Epithelial cell of proximal tubule (primary cell): ENCODE results near the gene ERVMER34-1. TPM values are rescaled to one million over a fixed set of nuclear protein-coding genes. Genes with fewer than 3 reads are reported as not detected.
A peak's percentile ranks its signal among the peaks of the same experiment; 100 is the strongest.

Experiments used
- DNase-seq: peaks from one replicate; pipeline ENCODE4 v3.0.0-alpha.2; 2011; ENCODE audit warnings: low read depth
- H3K4me3 ChIP-seq: 2 replicates; pipeline ENCODE4 v1.5.1; 2011; ENCODE audit warnings: low read depth, mild to moderate bottlenecking, low read length
- total RNA-seq: library from RNA; depleted of rRNA; stranded (reverse); fragments of >200 nt; gene quantifications from 2 replicates; pipeline ENCODE4 v1.2.3, GENCODE V29; 2015
- TF ChIP-seq, protein P1 (sequence below): conservative IDR thresholded peaks from 2 replicates; pipeline ENCODE4 v1.5.1; 2012; ENCODE audit warnings: low read depth, mild to moderate bottlenecking, low read length

ERVMER34-1 gene, protein sequence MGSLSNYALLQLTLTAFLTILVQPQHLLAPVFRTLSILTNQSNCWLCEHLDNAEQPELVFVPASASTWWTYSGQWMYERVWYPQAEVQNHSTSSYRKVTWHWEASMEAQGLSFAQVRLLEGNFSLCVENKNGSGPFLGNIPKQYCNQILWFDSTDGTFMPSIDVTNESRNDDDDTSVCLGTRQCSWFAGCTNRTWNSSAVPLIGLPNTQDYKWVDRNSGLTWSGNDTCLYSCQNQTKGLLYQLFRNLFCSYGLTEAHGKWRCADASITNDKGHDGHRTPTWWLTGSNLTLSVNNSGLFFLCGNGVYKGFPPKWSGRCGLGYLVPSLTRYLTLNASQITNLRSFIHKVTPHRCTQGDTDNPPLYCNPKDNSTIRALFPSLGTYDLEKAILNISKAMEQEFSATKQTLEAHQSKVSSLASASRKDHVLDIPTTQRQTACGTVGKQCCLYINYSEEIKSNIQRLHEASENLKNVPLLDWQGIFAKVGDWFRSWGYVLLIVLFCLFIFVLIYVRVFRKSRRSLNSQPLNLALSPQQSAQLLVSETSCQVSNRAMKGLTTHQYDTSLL
- 3.5 and 6.5 TPM in 2 replicates for total RNA-seq

- TF ChIP-seq, protein P1, sequence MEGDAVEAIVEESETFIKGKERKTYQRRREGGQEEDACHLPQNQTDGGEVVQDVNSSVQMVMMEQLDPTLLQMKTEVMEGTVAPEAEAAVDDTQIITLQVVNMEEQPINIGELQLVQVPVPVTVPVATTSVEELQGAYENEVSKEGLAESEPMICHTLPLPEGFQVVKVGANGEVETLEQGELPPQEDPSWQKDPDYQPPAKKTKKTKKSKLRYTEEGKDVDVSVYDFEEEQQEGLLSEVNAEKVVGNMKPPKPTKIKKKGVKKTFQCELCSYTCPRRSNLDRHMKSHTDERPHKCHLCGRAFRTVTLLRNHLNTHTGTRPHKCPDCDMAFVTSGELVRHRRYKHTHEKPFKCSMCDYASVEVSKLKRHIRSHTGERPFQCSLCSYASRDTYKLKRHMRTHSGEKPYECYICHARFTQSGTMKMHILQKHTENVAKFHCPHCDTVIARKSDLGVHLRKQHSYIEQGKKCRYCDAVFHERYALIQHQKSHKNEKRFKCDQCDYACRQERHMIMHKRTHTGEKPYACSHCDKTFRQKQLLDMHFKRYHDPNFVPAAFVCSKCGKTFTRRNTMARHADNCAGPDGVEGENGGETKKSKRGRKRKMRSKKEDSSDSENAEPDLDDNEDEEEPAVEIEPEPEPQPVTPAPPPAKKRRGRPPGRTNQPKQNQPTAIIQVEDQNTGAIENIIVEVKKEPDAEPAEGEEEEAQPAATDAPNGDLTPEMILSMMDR = no peak
- DNase-seq = no peak
- H3K4me3 ChIP-seq = peak within 1 kb of the TSS; percentile 64
Measured at GRCh38 chr4:52750819-52751486, at the start of gene ERVMER34-1. Gene ERVMER34-1 (minus strand): TSS chr4:52751425. CDS start chr4:52745520, 5,905 bp downstream.

- TF ChIP-seq, protein P1 = no peak
- no peak overlapping the region for H3K4me3 ChIP-seq
- DNase-seq = no peak
Measured at GRCh38 chr4:52799813-52800212, 48.6 kb upstream of the ERVMER34-1 start.

DNA sequence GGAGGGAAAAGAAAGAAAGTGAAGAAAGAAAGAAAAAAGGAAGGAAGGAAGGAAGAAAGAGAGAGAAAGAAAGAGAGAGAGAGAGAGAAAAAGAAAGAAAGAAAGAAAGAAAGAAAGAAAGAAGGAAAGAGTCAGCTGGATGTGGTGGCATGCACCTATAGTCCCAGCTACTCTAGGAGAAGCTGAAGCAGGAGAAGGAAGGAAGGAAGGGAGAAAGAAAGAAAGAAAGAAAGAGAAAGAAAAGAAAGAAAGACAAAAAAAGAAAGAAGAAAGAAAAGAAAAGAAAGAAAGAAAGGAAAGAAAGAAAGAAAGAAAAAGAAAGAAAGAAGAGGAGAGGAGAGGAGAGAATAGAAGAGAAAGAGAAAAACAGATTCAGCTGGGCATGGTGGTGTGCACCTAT is 44.3 kb upstream of the ERVMER34-1 start:
- TF ChIP-seq, protein P1 = no peak
- no peak overlapping the region for H3K4me3 ChIP-seq
- no peak for DNase-seq

GRCh38 chr4:52791936-52792335 is 40.7 kb upstream of the ERVMER34-1 start:
- no peak for DNase-seq
- TF ChIP-seq, protein P1 = no peak
- H3K4me3 ChIP-seq = no peak overlapping the region

DNA sequence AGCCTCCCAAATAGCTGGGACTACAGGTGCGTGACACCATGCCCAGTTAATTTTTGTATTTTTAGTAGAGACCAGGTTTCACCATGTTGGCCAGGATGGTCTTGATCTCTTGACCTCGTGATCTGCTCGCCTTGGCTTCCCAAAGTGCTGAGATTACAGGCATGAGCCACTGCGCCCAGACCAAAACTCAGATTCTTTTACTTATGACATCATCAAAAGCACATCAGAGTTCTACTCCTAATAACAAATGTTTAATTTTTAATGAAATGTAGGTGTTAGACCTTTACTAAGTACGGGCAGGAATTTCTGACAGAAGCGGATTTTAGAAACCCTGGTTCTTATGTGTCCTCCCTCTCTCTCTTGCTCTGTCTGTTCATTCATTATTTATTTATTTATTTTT is 38.5 kb upstream of the ERVMER34-1 start:
- DNase-seq = no peak
- TF ChIP-seq, protein P1 = no peak
- H3K4me3 ChIP-seq = no peak overlapping the region

GRCh38 chr4:52788806-52789205 is 37.6 kb upstream of the ERVMER34-1 start:
- DNase-seq = no peak
- H3K4me3 ChIP-seq = no peak overlapping the region
- TF ChIP-seq, protein P1 = no peak
